ENCODE results near the gene HS6ST1.
A peak's percentile ranks its signal among the peaks of the same experiment; 100 is the strongest.

The HS6ST1 gene, protein sequence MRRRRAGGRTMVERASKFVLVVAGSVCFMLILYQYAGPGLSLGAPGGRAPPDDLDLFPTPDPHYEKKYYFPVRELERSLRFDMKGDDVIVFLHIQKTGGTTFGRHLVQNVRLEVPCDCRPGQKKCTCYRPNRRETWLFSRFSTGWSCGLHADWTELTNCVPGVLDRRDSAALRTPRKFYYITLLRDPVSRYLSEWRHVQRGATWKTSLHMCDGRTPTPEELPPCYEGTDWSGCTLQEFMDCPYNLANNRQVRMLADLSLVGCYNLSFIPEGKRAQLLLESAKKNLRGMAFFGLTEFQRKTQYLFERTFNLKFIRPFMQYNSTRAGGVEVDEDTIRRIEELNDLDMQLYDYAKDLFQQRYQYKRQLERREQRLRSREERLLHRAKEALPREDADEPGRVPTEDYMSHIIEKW

GRCh38 chr2:128318776-128319464, at the start of gene HS6ST1:
TSS of gene HS6ST1 (minus strand) at chr2:128318868. CDS start at chr2:128318563, 305 bp downstream.
- no CpG with 5 or more reads among the region's 84 CpGs for WGBS (ENCODE audit: insufficient coverage, insufficient read length)
- DNase-seq (ENCODE audit: low read depth, low spot score) = no peak
- Histone ChIP-seq H3K4me1 (ENCODE audit: control insufficient read depth, insufficient read depth, low read length) (peaks cover 25% of the 10 kb centered on the region), H3K36me3 (ENCODE audit: control insufficient read depth, insufficient read depth, low read length) (no peaks in the 10 kb centered on the region), H3K9me3 (ENCODE audit: control insufficient read depth, insufficient read depth, low read length) (no peaks in the 10 kb centered on the region), H3K4me3 (ENCODE audit: low read length) (peak within 1 kb of the TSS; percentile 78), H3K27ac (ENCODE audit: low read length) (no peak within 1 kb of the TSS), H3K27me3 (ENCODE audit: control insufficient read depth, insufficient read depth, low read length) (no peaks in the 10 kb centered on the region; the same call in 1 of the 2 replicates)

GRCh38 chr2:128367601-128368359, 49.1 kb upstream of the HS6ST1 start:
- H3K36me3 ChIP-seq (ENCODE audit: control insufficient read depth, insufficient read depth, low read length) = no peaks in the 10 kb centered on the region
- H3K27ac ChIP-seq (ENCODE audit: low read length) = no peak overlapping the region
- H3K27me3 ChIP-seq (ENCODE audit: control insufficient read depth, insufficient read depth, low read length) = no peaks in the 10 kb centered on the region
- no CpG with 5 or more reads among the region's 23 CpGs for WGBS (ENCODE audit: insufficient coverage, insufficient read length)
- no peak overlapping the region for H3K4me3 ChIP-seq (ENCODE audit: low read length)
- H3K9me3 ChIP-seq (ENCODE audit: control insufficient read depth, insufficient read depth, low read length) = no peaks in the 10 kb centered on the region
- no peak for DNase-seq (ENCODE audit: low read depth, low spot score)
- peaks cover 10% of the 10 kb centered on the region for H3K4me1 ChIP-seq (ENCODE audit: control insufficient read depth, insufficient read depth, low read length)

- Histone ChIP-seq H3K27ac (ENCODE audit: low read length) (no peak overlapping the region), H3K4me1 (ENCODE audit: control insufficient read depth, insufficient read depth, low read length) (peaks cover 16% of the 10 kb centered on the region), H3K9me3 (ENCODE audit: control insufficient read depth, insufficient read depth, low read length) (no peaks in the 10 kb centered on the region), H3K27me3 (ENCODE audit: control insufficient read depth, insufficient read depth, low read length) (no peaks in the 10 kb centered on the region), H3K4me3 (ENCODE audit: low read length) (no peak overlapping the region), H3K36me3 (ENCODE audit: control insufficient read depth, insufficient read depth, low read length) (no peaks in the 10 kb centered on the region)
- no CpG with 5 or more reads among the region's 10 CpGs for WGBS (ENCODE audit: insufficient coverage, insufficient read length)
- DNase-seq (ENCODE audit: low read depth, low spot score) = no peak
Observed at GRCh38 chr2:128366713-128367511, 48.2 kb upstream of the HS6ST1 start.

DNA sequence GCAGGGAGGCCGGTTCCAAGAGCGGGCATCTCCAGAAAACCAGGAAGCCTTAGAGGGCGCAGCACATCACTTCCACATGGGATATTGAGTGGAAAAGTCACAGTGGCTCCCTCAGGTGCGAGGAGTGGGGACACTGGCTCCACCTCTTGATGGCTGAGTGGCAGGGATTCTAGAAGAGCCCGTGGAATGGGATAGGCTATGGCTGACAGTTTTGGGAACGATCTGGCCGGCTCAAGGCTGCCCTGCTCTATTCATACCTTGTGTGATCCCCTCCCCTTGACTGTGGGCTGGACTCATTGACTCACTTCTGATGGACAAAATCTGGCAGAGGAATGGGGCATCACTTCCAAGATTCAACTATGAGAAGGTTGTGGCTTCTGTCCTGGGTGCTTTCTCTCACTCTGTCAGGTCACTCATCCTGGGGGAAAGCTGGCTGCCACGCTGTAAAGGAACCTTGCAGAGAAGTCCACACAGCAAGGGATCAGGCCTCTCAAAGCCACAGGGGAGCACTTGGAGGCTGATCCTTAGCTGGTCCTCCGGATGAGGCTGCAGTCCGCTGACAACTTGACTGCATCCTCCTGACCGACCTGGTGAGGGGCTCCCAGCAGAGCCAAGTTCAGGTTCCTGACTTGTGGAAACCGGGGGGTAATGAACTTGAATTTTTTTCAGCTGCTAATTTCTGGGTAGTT, 46.7 kb upstream of the HS6ST1 start:
- Histone ChIP-seq H3K4me1 (ENCODE audit: control insufficient read depth, insufficient read depth, low read length) (peaks cover 20% of the 10 kb centered on the region), H3K9me3 (ENCODE audit: control insufficient read depth, insufficient read depth, low read length) (no peaks in the 10 kb centered on the region), H3K27me3 (ENCODE audit: control insufficient read depth, insufficient read depth, low read length) (no peaks in the 10 kb centered on the region), H3K27ac (ENCODE audit: low read length) (no peak overlapping the region), H3K36me3 (ENCODE audit: control insufficient read depth, insufficient read depth, low read length) (no peaks in the 10 kb centered on the region), H3K4me3 (ENCODE audit: low read length) (no peak overlapping the region)
- no peak for DNase-seq (ENCODE audit: low read depth, low spot score)
- no CpG with 5 or more reads among the region's 12 CpGs for WGBS (ENCODE audit: insufficient coverage, insufficient read length)

DNA sequence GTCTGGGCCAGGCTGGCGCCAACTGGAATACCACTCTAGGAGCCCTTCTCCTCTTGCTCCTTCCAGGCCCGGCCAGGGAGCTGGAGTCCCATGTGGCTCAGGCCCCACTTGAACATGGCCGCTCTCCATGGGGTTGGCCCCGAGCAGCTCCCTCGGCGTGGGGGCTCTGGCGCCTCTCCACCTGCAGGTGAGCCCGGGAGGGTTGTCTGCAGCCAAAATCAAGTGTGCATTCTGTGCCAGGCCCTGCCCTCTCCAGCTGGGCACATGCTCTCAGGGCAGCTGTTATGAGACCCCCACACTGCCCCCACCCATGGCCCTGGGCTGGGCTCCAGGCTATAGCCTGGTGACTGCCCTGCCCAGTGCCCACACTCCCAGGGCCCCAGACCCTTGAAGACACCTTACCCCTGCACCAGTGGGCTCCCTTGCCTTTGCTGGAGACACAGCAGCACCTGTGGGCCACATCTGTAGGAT, 45.8 kb upstream of the HS6ST1 start:
- Histone ChIP-seq H3K27me3 (ENCODE audit: control insufficient read depth, insufficient read depth, low read length) (no peaks in the 10 kb centered on the region), H3K4me1 (ENCODE audit: control insufficient read depth, insufficient read depth, low read length) (peaks cover 17% of the 10 kb centered on the region), H3K27ac (ENCODE audit: low read length) (no peak overlapping the region), H3K4me3 (ENCODE audit: low read length) (no peak overlapping the region), H3K9me3 (ENCODE audit: control insufficient read depth, insufficient read depth, low read length) (no peaks in the 10 kb centered on the region), H3K36me3 (ENCODE audit: control insufficient read depth, insufficient read depth, low read length) (no peaks in the 10 kb centered on the region)
- DNase-seq (ENCODE audit: low read depth, low spot score) = no peak
- WGBS (ENCODE audit: insufficient coverage, insufficient read length) = no CpG with 5 or more reads among the region's 8 CpGs

- H3K9me3 ChIP-seq (ENCODE audit: control insufficient read depth, insufficient read depth, low read length) = no peaks in the 10 kb centered on the region
- no peaks in the 10 kb centered on the region for H3K36me3 ChIP-seq (ENCODE audit: control insufficient read depth, insufficient read depth, low read length)
- no peak overlapping the region for H3K27ac ChIP-seq (ENCODE audit: low read length)
- H3K4me1 ChIP-seq (ENCODE audit: control insufficient read depth, insufficient read depth, low read length) = peaks cover 17% of the 10 kb centered on the region
- H3K4me3 ChIP-seq (ENCODE audit: low read length) = no peak overlapping the region
- WGBS (ENCODE audit: insufficient coverage, insufficient read length) = no CpG with 5 or more reads among the region's 11 CpGs
- H3K27me3 ChIP-seq (ENCODE audit: control insufficient read depth, insufficient read depth, low read length) = no peaks in the 10 kb centered on the region
- no peak for DNase-seq (ENCODE audit: low read depth, low spot score)
Observed at GRCh38 chr2:128363934-128364361, 45.3 kb upstream of the HS6ST1 start.

GRCh38 chr2:128362889-128363228, 44.2 kb upstream of the HS6ST1 start:
- Histone ChIP-seq H3K27ac (ENCODE audit: low read length) (no peak overlapping the region), H3K4me3 (ENCODE audit: low read length) (no peak overlapping the region), H3K27me3 (ENCODE audit: control insufficient read depth, insufficient read depth, low read length) (no peaks in the 10 kb centered on the region), H3K9me3 (ENCODE audit: control insufficient read depth, insufficient read depth, low read length) (no peaks in the 10 kb centered on the region), H3K36me3 (ENCODE audit: control insufficient read depth, insufficient read depth, low read length) (no peaks in the 10 kb centered on the region), H3K4me1 (ENCODE audit: control insufficient read depth, insufficient read depth, low read length) (peaks cover 17% of the 10 kb centered on the region)
- no CpG with 5 or more reads among the region's 6 CpGs for WGBS (ENCODE audit: insufficient coverage, insufficient read length)
- DNase-seq (ENCODE audit: low read depth, low spot score) = peak; percentile 80

GRCh38 chr2:128362176-128362888, 43.7 kb upstream of the HS6ST1 start:
- Histone ChIP-seq H3K27ac (ENCODE audit: low read length) (no peak overlapping the region), H3K4me1 (ENCODE audit: control insufficient read depth, insufficient read depth, low read length) (peaks cover 17% of the 10 kb centered on the region), H3K36me3 (ENCODE audit: control insufficient read depth, insufficient read depth, low read length) (no peaks in the 10 kb centered on the region), H3K9me3 (ENCODE audit: control insufficient read depth, insufficient read depth, low read length) (no peaks in the 10 kb centered on the region), H3K27me3 (ENCODE audit: control insufficient read depth, insufficient read depth, low read length) (no peaks in the 10 kb centered on the region), H3K4me3 (ENCODE audit: low read length) (no peak overlapping the region)
- no peak for DNase-seq (ENCODE audit: low read depth, low spot score)
- no CpG with 5 or more reads among the region's 12 CpGs for WGBS (ENCODE audit: insufficient coverage, insufficient read length)

- DNase-seq (ENCODE audit: low read depth, low spot score) = no peak
- no peaks in the 10 kb centered on the region for H3K27me3 ChIP-seq (ENCODE audit: control insufficient read depth, insufficient read depth, low read length)
- H3K27ac ChIP-seq (ENCODE audit: low read length) = no peak overlapping the region
- H3K4me3 ChIP-seq (ENCODE audit: low read length) = no peak overlapping the region
- no peaks in the 10 kb centered on the region for H3K36me3 ChIP-seq (ENCODE audit: control insufficient read depth, insufficient read depth, low read length)
- peaks cover 17% of the 10 kb centered on the region for H3K4me1 ChIP-seq (ENCODE audit: control insufficient read depth, insufficient read depth, low read length)
- no peaks in the 10 kb centered on the region for H3K9me3 ChIP-seq (ENCODE audit: control insufficient read depth, insufficient read depth, low read length)
- WGBS (ENCODE audit: insufficient coverage, insufficient read length) = no CpG with 5 or more reads among the region's 14 CpGs
Observed at GRCh38 chr2:128361376-128362131, 42.9 kb upstream of the HS6ST1 start.

Measured in iPS DF 6.9 (cell line).